GM21367 (cell line): ENCODE data around the gene KAZALD1.

Experiments used
- ATAC-seq: cut with Tn5 transposase; IDR thresholded peaks from one replicate; pipeline ENCODE4 v1.9.1; 2021; ENCODE audit not compliant: unreplicated experiment

Gene KAZALD1

GRCh38 chr10:101094121-101094879 lies 32.5 kb downstream of the KAZALD1 start:
- no peak for ATAC-seq

- ATAC-seq, result no peak
Observed at GRCh38 chr10:101095004-101095403, 33.2 kb downstream of the KAZALD1 start.

- peak; percentile 62 for ATAC-seq
Observed at GRCh38 chr10:101095550-101096213, 33.9 kb downstream of the KAZALD1 start.

DNA sequence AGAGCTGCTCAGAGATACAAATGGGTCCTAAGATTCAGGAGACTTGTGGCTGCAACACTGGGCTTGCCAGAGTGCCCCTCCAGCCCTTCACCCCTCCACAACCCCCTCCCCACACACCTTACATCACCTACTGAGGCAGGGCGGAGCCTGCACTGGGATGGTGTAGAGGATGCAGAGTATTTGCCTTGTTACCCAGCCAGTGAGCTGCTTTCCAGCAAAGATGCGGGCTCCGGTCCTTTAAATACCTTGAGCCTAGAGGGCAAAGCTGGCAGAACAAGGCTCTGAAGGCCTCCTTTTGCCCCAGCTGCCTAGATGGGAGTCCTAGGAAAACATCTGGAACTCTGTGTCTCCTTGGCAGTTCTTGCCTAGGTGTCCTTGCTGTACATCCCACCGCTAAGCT lies 34.6 kb downstream of the KAZALD1 start:
- no peak for ATAC-seq

GRCh38 chr10:101097881-101098280 lies 36.1 kb downstream of the KAZALD1 start:
- ATAC-seq, result no peak

DNA sequence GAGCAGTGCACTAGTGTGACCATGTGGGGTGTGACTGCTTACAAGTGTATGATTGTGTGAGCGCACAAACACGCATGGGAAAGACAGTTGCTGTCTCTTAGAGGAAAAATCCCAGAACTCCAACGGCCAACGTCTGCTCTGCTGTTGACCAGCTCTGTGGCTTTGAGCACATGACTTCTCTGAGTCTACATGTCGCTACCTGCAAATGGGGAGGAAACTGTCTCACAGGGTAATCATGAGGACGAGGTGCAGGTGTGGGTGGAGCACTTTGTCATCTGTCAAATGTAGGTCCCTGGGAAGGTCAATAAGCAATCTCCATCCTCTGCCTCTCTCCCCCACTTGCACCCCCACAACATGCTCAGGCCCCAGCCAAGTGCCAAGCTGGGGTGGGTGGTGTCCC lies 38.1 kb downstream of the KAZALD1 start:
- no peak for ATAC-seq

DNA sequence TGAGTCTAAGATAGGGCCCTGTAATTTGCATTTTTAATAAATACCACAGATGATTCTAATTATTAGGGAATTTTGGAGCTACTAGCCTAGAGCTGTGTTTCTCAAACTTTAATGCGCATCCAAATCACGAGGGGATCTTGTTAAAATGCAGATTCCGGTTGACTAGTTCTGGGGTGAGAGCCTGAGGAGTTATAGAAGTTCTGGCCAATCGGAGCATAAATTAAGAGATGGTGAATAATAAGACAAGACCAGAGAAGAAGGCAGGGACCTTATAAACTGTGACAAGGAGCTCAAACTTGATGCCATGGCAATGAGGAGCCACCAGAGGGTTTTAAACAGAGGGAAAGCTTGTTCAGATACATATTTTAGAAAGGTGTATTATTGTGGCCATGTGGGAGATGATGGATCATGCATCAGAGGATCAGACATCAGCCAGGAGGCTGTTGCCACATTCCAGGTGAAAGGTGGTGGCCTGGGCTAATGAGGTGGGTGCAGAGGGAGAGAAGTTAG lies 39.6 kb downstream of the KAZALD1 start:
- no peak for ATAC-seq

DNA sequence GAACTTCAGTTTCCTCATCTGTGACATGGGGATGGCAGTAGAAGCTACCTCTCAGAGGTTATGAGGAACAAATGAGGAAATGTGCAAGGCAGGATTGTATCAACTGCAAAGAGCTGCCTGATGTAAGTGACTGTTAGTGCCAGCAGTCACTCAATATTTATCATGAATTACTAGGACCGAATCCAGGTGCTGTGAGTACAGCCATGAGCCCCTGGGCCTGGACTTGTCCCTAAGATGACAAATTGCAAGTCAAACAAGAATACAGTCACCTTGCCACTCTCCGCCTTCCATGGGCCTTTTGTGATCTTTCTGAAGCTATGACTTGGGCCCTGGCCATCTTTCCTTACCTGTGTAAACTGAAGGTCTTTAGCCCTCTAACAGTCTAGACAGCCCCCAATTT lies 41.6 kb downstream of the KAZALD1 start:
- ATAC-seq, result no peak

DNA sequence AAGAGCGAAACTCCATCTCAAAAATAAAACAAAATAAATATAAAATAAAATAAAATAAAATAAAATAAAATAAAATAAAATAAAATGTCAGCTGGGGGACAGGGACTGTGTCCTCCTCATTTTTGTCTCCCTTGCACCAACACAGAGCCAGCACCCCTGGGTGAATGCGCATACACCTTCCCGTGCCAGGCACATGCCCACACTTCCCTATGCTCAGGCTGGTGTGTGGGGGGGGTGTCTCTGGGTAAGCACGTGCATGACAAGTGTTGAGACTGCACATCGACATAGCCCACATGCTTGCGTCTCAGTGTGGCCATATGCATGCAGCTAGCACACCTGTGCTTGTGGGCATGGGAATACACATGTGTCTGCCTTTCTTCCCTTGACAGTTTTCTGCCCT lies 44.6 kb downstream of the KAZALD1 start:
- ATAC-seq, result no peak

- ATAC-seq, result no peak
Observed at GRCh38 chr10:101107771-101108170, 46.0 kb downstream of the KAZALD1 start.

DNA sequence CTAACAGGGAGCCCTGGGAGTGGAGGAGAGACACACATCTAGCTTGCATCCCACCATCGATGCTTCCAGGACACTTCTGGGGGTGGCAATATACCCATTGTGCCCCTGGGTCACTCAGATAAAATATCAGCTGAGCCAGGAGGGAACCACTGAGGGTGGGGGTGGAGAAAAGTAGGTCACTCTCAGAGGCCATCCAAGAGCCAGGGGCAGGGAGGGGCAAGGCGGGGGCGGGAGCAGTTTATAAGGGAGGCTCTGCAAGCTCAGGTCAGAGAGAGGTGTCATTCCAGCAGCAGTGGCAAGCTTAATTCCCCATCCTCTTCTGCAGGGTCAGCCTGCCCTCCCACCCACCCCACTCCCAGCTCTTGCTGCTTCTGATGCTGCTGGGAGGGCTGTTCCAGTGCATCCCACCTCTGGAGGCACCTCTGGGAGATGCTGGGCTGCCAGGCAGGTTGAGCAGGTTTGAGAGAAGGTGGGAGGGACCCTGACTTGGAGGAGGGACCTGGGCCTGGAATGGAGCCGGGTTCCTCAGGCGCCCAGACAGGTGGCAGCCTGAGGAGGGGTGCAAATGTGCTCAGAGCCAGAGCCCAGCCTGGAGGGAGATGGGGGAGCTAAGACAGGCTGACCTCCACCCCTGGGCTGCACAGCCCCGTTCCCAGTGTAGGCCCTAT lies 49.2 kb downstream of the KAZALD1 start:
- no peak for ATAC-seq

GRCh38 chr10:101111547-101111946 lies 49.8 kb downstream of the KAZALD1 start:
- ATAC-seq, result no peak

DNA sequence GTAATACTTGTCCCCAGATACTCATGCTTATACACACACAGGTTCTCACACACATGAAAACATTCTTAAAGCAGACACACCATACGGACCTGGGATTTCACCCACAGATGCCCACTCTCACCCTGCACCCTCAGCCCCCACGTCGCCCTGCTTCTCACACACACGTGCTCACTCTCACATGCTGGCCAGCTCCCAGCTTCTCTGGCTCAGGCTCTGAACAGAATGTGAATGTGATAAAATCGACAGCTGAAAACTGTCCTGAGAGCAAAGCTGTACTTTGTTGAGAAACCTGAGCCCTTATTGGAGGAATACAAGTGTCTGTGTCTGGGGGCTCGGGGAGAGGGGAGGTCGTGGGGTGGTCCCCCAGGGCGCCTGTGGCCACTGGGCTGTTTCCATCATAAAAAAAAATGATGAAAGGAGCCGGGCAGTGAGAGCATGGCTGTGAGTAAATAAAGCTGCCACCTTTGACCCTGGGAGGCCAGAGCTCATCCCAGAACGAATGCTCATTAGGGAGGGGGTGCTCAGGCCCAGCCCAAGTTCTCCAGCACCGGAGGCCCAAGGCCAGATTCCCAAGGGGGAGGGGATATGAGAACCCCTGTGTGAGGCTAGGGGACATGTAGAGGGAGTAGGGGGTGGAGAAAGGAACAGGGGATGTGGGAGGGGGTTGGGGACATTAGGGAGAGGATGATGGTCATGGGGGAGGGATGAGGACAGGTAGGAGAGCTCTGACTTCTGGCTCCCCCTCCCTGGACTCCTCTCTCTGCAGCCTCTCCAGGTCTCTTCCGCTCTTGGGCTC lies 51.2 kb downstream of the KAZALD1 start:
- no peak for ATAC-seq

GRCh38 chr10:101113890-101114403 lies 52.2 kb downstream of the KAZALD1 start:
- no peak for ATAC-seq

- ATAC-seq, result no peak
Observed at GRCh38 chr10:101114646-101115045, 52.9 kb downstream of the KAZALD1 start.
